ENCODE results near the gene SLC9A9. TPM values are rescaled to one million over a fixed set of nuclear protein-coding genes. Genes with fewer than 3 reads are reported as not detected.

SLC9A9 gene
- total and polyA plus RNA-seq, 4 donors: 3.3 to 15.0 (median 6.1) TPM

DNA sequence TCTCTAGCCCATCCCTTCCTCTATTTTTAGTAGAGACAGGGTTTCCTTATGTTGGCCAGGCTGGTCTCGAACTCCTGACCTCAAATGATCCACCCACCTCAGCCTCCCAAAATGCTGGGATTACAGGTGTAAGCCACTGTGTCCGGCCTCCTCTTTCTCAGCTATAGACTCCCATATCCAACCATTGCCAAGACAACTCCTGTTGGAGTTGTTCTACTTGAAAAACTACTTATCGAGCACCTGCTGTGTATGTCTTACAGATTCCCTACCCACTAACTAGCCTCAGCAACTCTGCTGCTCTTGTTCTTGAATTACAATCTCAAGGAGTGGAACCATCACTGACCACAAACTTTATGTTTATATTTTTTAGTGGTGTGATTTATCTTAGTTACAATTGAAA lies 186.6 kb downstream of the SLC9A9 start:
- 94% methylated on average over 3 of the region's 3 CpGs for WGBS
- Histone ChIP-seq H3K4me3 (ENCODE audit: low read depth in 1 of 3, low read length in 3 of 3) (no peak overlapping the region), H3K9me3 (ENCODE audit: control insufficient read depth in 4 of 4, low read length in 3 of 4) (no peaks in the 10 kb centered on the region), H3K9ac (ENCODE audit: low read depth in 1 of 2, low read length in 2 of 2) (no peak overlapping the region), H3K36me3 (ENCODE audit: control insufficient read depth in 4 of 4, insufficient read depth in 3 of 4, low read depth in 1 of 4, low read length in 3 of 4) (no peaks in the 10 kb centered on the region), H3K27ac (ENCODE audit: low read depth in 1 of 2, low read length in 2 of 2) (no peak overlapping the region), H3K4me1 (ENCODE audit: control insufficient read depth in 4 of 4, insufficient read depth in 4 of 4, low read length in 3 of 4) (no peaks in the 10 kb centered on the region), H3K27me3 (ENCODE audit: control insufficient read depth in 4 of 4, insufficient read depth in 4 of 4, low read length in 3 of 4) (no peaks in the 10 kb centered on the region)
- no peak for TF ChIP-seq HNF4A (conservative IDR thresholded peaks at IDR 0.05)
- no peak for TF ChIP-seq TAF1 (conservative IDR thresholded peaks at IDR 0.05)
- TF ChIP-seq RXRA (IDR thresholded peaks at IDR 0.05): no peak
- no peak for TF ChIP-seq EGR1 (IDR thresholded peaks at IDR 0.05; ENCODE audit: low read depth in 2 of 2)
- TF ChIP-seq, protein P1, sequence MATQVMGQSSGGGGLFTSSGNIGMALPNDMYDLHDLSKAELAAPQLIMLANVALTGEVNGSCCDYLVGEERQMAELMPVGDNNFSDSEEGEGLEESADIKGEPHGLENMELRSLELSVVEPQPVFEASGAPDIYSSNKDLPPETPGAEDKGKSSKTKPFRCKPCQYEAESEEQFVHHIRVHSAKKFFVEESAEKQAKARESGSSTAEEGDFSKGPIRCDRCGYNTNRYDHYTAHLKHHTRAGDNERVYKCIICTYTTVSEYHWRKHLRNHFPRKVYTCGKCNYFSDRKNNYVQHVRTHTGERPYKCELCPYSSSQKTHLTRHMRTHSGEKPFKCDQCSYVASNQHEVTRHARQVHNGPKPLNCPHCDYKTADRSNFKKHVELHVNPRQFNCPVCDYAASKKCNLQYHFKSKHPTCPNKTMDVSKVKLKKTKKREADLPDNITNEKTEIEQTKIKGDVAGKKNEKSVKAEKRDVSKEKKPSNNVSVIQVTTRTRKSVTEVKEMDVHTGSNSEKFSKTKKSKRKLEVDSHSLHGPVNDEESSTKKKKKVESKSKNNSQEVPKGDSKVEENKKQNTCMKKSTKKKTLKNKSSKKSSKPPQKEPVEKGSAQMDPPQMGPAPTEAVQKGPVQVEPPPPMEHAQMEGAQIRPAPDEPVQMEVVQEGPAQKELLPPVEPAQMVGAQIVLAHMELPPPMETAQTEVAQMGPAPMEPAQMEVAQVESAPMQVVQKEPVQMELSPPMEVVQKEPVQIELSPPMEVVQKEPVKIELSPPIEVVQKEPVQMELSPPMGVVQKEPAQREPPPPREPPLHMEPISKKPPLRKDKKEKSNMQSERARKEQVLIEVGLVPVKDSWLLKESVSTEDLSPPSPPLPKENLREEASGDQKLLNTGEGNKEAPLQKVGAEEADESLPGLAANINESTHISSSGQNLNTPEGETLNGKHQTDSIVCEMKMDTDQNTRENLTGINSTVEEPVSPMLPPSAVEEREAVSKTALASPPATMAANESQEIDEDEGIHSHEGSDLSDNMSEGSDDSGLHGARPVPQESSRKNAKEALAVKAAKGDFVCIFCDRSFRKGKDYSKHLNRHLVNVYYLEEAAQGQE (IDR thresholded peaks at IDR 0.05): no peak
- TF ChIP-seq RAD21 (IDR thresholded peaks at IDR 0.05): no peak
- TF ChIP-seq, protein P2, sequence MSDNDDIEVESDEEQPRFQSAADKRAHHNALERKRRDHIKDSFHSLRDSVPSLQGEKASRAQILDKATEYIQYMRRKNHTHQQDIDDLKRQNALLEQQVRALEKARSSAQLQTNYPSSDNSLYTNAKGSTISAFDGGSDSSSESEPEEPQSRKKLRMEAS (IDR thresholded peaks at IDR 0.05): no peak
- TF ChIP-seq, protein P3, sequence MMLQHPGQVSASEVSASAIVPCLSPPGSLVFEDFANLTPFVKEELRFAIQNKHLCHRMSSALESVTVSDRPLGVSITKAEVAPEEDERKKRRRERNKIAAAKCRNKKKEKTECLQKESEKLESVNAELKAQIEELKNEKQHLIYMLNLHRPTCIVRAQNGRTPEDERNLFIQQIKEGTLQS (IDR thresholded peaks at IDR 0.05): no peak
- no peak for TF ChIP-seq SP1 (IDR thresholded peaks at IDR 0.05)
- TF ChIP-seq, protein P4, sequence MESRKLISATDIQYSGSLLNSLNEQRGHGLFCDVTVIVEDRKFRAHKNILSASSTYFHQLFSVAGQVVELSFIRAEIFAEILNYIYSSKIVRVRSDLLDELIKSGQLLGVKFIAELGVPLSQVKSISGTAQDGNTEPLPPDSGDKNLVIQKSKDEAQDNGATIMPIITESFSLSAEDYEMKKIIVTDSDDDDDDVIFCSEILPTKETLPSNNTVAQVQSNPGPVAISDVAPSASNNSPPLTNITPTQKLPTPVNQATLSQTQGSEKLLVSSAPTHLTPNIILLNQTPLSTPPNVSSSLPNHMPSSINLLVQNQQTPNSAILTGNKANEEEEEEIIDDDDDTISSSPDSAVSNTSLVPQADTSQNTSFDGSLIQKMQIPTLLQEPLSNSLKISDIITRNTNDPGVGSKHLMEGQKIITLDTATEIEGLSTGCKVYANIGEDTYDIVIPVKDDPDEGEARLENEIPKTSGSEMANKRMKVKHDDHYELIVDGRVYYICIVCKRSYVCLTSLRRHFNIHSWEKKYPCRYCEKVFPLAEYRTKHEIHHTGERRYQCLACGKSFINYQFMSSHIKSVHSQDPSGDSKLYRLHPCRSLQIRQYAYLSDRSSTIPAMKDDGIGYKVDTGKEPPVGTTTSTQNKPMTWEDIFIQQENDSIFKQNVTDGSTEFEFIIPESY (IDR thresholded peaks at IDR 0.05): no peak
- no peak for TF ChIP-seq NR2F2 (IDR thresholded peaks at IDR 0.05)
- no peak for TF ChIP-seq GABPA (IDR thresholded peaks at IDR 0.05 in 1 of 2, conservative IDR thresholded peaks at IDR 0.05 in 1 of 2)
- no peak for TF ChIP-seq YY1 (IDR thresholded peaks at IDR 0.05)
- TF ChIP-seq FOXA2 (IDR thresholded peaks at IDR 0.05): no peak
- TF ChIP-seq FOXA1 (IDR thresholded peaks at IDR 0.05): no peak
- no peak for TF ChIP-seq HNF4G (IDR thresholded peaks at IDR 0.05)
- TF ChIP-seq, protein P5, sequence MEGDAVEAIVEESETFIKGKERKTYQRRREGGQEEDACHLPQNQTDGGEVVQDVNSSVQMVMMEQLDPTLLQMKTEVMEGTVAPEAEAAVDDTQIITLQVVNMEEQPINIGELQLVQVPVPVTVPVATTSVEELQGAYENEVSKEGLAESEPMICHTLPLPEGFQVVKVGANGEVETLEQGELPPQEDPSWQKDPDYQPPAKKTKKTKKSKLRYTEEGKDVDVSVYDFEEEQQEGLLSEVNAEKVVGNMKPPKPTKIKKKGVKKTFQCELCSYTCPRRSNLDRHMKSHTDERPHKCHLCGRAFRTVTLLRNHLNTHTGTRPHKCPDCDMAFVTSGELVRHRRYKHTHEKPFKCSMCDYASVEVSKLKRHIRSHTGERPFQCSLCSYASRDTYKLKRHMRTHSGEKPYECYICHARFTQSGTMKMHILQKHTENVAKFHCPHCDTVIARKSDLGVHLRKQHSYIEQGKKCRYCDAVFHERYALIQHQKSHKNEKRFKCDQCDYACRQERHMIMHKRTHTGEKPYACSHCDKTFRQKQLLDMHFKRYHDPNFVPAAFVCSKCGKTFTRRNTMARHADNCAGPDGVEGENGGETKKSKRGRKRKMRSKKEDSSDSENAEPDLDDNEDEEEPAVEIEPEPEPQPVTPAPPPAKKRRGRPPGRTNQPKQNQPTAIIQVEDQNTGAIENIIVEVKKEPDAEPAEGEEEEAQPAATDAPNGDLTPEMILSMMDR (IDR thresholded peaks at IDR 0.05; ENCODE audit: low read depth, low read length, missing input control): no peak
- no peak for TF ChIP-seq JUND (IDR thresholded peaks at IDR 0.05)
- DNase-seq (ENCODE audit: low spot score): no peak
